H9 (cell line): ENCODE results near the gene EML4. TPM values are rescaled to one million over a fixed set of nuclear protein-coding genes. Genes with fewer than 3 reads are reported as not detected.

Source experiments
- DNase-seq: peaks from one replicate; pipeline ENCODE4 v3.0.0-alpha.2; 2017
- H2AFZ ChIP-seq: one replicate; pipeline ENCODE4 v1.6.1; 2013; ENCODE audit warnings: mild to moderate bottlenecking, low read length, control low read depth, moderate library complexity
- H2AK5ac ChIP-seq: 2 replicates; pipeline ENCODE4 v1.6.1; 2013; ENCODE audit warnings: low read length, control low read depth, mixed read lengths; ENCODE audit not compliant: insufficient read length
- H2BK120ac ChIP-seq: one replicate; pipeline ENCODE4 v1.6.1; 2013; ENCODE audit warnings: low read depth, mild to moderate bottlenecking, low read length, control low read depth, inconsistent platforms; ENCODE audit not compliant: poor library complexity, severe bottlenecking
- H2BK12ac ChIP-seq: 2 replicates; pipeline ENCODE4 v1.6.1; 2013; ENCODE audit warnings: low read length, control low read depth, mixed read lengths, low read depth; ENCODE audit not compliant: insufficient read length
- H2BK15ac ChIP-seq: 2 replicates; pipeline ENCODE4 v1.6.1; 2013; ENCODE audit warnings: low read depth, low read length, control low read depth
- H2BK20ac ChIP-seq: one replicate; pipeline ENCODE4 v1.6.1; 2013; ENCODE audit warnings: low read depth, mild to moderate bottlenecking, low read length, control low read depth, inconsistent platforms; ENCODE audit not compliant: poor library complexity, severe bottlenecking
- H2BK5ac ChIP-seq: 2 replicates; pipeline ENCODE4 v1.6.1; 2013; ENCODE audit warnings: low read length, control low read depth, mixed read lengths; ENCODE audit not compliant: insufficient read length
- H3K14ac ChIP-seq: 2 replicates; pipeline ENCODE4 v1.6.1; 2013; ENCODE audit warnings: low read length, control low read depth; ENCODE audit not compliant: insufficient read depth
- H3K18ac ChIP-seq: 2 replicates; pipeline ENCODE4 v1.6.1; 2013; ENCODE audit warnings: low read depth, mild to moderate bottlenecking, mixed read lengths, low read length, control low read depth; ENCODE audit not compliant: insufficient read length
- H3K23ac ChIP-seq: 2 replicates; pipeline ENCODE4 v1.6.1; 2013; ENCODE audit warnings: low read length, control low read depth, mixed read lengths, low read depth; ENCODE audit not compliant: insufficient read length
- H3K23me2 ChIP-seq: 2 replicates; pipeline ENCODE4 v1.6.1; 2013; ENCODE audit warnings: low read depth, mild to moderate bottlenecking, mixed read lengths, low read length, control low read depth; ENCODE audit not compliant: insufficient read length, poor library complexity, severe bottlenecking
- H3K27ac ChIP-seq: 2 replicates; pipeline ENCODE4 v1.5.1; 2013; ENCODE audit warnings: low read length, control low read depth, mixed read lengths, low read depth; ENCODE audit not compliant: insufficient read length
- H3K27me3 ChIP-seq: 2 replicates; pipeline ENCODE4 v1.6.1; 2013; ENCODE audit warnings: low read length, control low read depth, inconsistent platforms; ENCODE audit not compliant: insufficient read depth
- H3K4ac ChIP-seq: 2 replicates; pipeline ENCODE4 v1.6.1; 2013; ENCODE audit warnings: low read depth, mild to moderate bottlenecking, control low read depth, inconsistent platforms, low read length, moderate library complexity
- H3K4me1 ChIP-seq: 2 replicates; pipeline ENCODE4 v1.6.1; 2013; ENCODE audit warnings: low read length, control low read depth, inconsistent platforms; ENCODE audit not compliant: insufficient read depth
- H3K4me2 ChIP-seq: 2 replicates; pipeline ENCODE4 v1.6.1; 2013; ENCODE audit warnings: low read length, control low read depth, mixed read lengths; ENCODE audit not compliant: insufficient read length, insufficient read depth
- H3K56ac ChIP-seq: 2 replicates; pipeline ENCODE4 v1.6.1; 2013; ENCODE audit warnings: low read depth, mild to moderate bottlenecking, mixed read lengths, low read length, control low read depth; ENCODE audit not compliant: insufficient read length
- H3K79me1 ChIP-seq: 2 replicates; pipeline ENCODE4 v1.6.1; 2013; ENCODE audit warnings: low read depth, mild to moderate bottlenecking, moderate library complexity, low read length, control low read depth, inconsistent platforms; ENCODE audit not compliant: insufficient read depth, poor library complexity, severe bottlenecking
- H3K79me2 ChIP-seq: 2 replicates; pipeline ENCODE4 v1.6.1; 2013; ENCODE audit warnings: low read length, control low read depth, inconsistent platforms; ENCODE audit not compliant: insufficient read depth
- H3K9ac ChIP-seq: 2 replicates; pipeline ENCODE4 v1.6.1; 2013; ENCODE audit warnings: low read length, control low read depth, mixed read lengths; ENCODE audit not compliant: insufficient read length; ENCODE audit errors: extremely low read depth
- H3K9me3 ChIP-seq: one replicate; pipeline ENCODE4 v1.6.1; 2013; ENCODE audit warnings: low read depth, low read length, inconsistent platforms; ENCODE audit not compliant: control insufficient read depth
- H3T11ph ChIP-seq: one replicate; pipeline ENCODE4 v1.6.1; 2013; ENCODE audit warnings: mild to moderate bottlenecking, low read length, control low read depth, inconsistent platforms
- H4K20me1 ChIP-seq: one replicate; pipeline ENCODE4 v1.6.1; 2013; ENCODE audit not compliant: control insufficient read depth, insufficient read length, insufficient read depth
- H4K5ac ChIP-seq: 2 replicates; pipeline ENCODE4 v1.6.1; 2013; ENCODE audit warnings: low read depth, mild to moderate bottlenecking, mixed read lengths, low read length, control low read depth; ENCODE audit not compliant: insufficient read length
- H4K8ac ChIP-seq: replicated peaks from 2 replicates; pipeline ENCODE4 v1.6.1; 2013; ENCODE audit warnings: low read length, control low read depth, mixed read lengths, low read depth; ENCODE audit not compliant: insufficient read length
- H4K91ac ChIP-seq: 2 replicates; pipeline ENCODE4 v1.6.1; 2013; ENCODE audit warnings: low read depth, mild to moderate bottlenecking, moderate library complexity, mixed read lengths, low read length, control low read depth; ENCODE audit not compliant: insufficient read length
- H3K27ac Mint-ChIP-seq, 3 experiments: 2 replicates in 2 of 3; 3 replicates in 1 of 3; pipeline ENCODE4 v1.8.0; 2020 to 2021; ENCODE audit warnings: mixed read lengths in 3 of 3, mild to moderate bottlenecking in 1 of 3, moderate library complexity in 1 of 3
- H3K27me3 Mint-ChIP-seq: 2 replicates; pipeline ENCODE4 v1.8.0; 2021; ENCODE audit warnings: low read depth, mild to moderate bottlenecking, moderate library complexity, mixed read lengths
- H3K36me3 Mint-ChIP-seq, 3 experiments: 2 replicates in 2 of 3; 3 replicates in 1 of 3; pipeline ENCODE4 v1.8.0; 2020 to 2021; ENCODE audit warnings: low read depth in 3 of 3, mixed read lengths in 3 of 3; ENCODE audit not compliant: insufficient read depth in 1 of 3
- H3K4me1 Mint-ChIP-seq, 2 experiments: 2 replicates each; pipeline ENCODE4 v1.8.0; 2020; ENCODE audit warnings: mixed read lengths in 2 of 2
- H3K4me3 Mint-ChIP-seq, 2 experiments: 2 replicates in 1 of 2; 3 replicates in 1 of 2; pipeline ENCODE4 v1.8.0; 2020 to 2021; ENCODE audit warnings: mild to moderate bottlenecking in 2 of 2, mixed read lengths in 2 of 2, moderate library complexity in 1 of 2
- H3K9me3 Mint-ChIP-seq, 2 experiments: 2 replicates in 1 of 2; 3 replicates in 1 of 2; pipeline ENCODE4 v1.8.0; 2020; ENCODE audit warnings: mild to moderate bottlenecking in 2 of 2, mixed read lengths in 2 of 2, moderate library complexity in 1 of 2
- CTCF ChIP-seq: fragments of 200-600 bp; sonication (generic); conservative IDR thresholded peaks from 3 replicates; pipeline ENCODE4 v1.8.0; 2021; ENCODE audit warnings: antibody characterized with exemption, mild to moderate bottlenecking
- WGBS: extraction: QIAGEN DNeasy Blood & Tissue Kit; methylation state at CpG from one replicate; pipeline ENCODE4 v1.1.7; 2013; ENCODE audit warnings: missing lambda C conversion rate, low lambda C conversion rate, mixed read lengths; ENCODE audit not compliant: insufficient read length; ENCODE audit errors: extremely low coverage; 5-methylcytosine and 5-hydroxymethylcytosine counted together
- total RNA-seq: library from RNA; stranded (reverse); gene quantifications from 2 replicates; pipeline ENCODE4 v1.2.1, GENCODE V29; 2021

EML4 gene
- total RNA-seq, 1 experiment from 2014 or later: 68.6 TPM

- no peak overlapping the region for H3K14ac ChIP-seq
- H4K8ac ChIP-seq: no peak overlapping the region
- H3K4me2 ChIP-seq: no peak overlapping the region
- no peak for DNase-seq
- no peak overlapping the region for H2BK120ac ChIP-seq
- no peak overlapping the region for H3K27ac Mint-ChIP-seq
- no peak overlapping the region for H3K56ac ChIP-seq
- peaks cover 0 to 5% (median 0%) of the 10 kb centered on the region in 3 experiments; a peak in 2 of 7 replicates for H3K36me3 Mint-ChIP-seq
- H3K9me3 ChIP-seq: no peaks in the 10 kb centered on the region
- H3K4me1 ChIP-seq: no peaks in the 10 kb centered on the region
- no peak overlapping the region for H2BK12ac ChIP-seq
- no peak overlapping the region for H2AK5ac ChIP-seq
- H3K27me3 Mint-ChIP-seq: no peaks in the 10 kb centered on the region
- peaks cover 4% of the 10 kb centered on the region for H3K79me1 ChIP-seq
- no peak overlapping the region for H2AFZ ChIP-seq
- H2BK15ac ChIP-seq: no peak overlapping the region
- TF ChIP-seq CTCF: no peak
- H3T11ph ChIP-seq: no peak overlapping the region
- H2BK20ac ChIP-seq: no peak overlapping the region
- H3K18ac ChIP-seq: no peak overlapping the region
- no peaks in the 10 kb centered on the region for H3K9me3 Mint-ChIP-seq
- no peak overlapping the region for H3K9ac ChIP-seq
- H3K27me3 ChIP-seq: no peaks in the 10 kb centered on the region
- H4K91ac ChIP-seq: no peak overlapping the region
- H3K27ac ChIP-seq: no peak overlapping the region
- H3K23ac ChIP-seq: no peak overlapping the region
- H4K5ac ChIP-seq: no peak overlapping the region
- no peak overlapping the region for H3K4ac ChIP-seq
- H3K79me2 ChIP-seq: peaks cover 5% of the 10 kb centered on the region; the same call in 1 of the 2 replicates
- H4K20me1 ChIP-seq: no peaks in the 10 kb centered on the region
- no peak overlapping the region for H2BK5ac ChIP-seq
- no peaks in the 10 kb centered on the region for H3K23me2 ChIP-seq
- WGBS: no CpG with 5 or more reads among the region's 4 CpGs
- H3K4me1 Mint-ChIP-seq: peaks cover 0 to 4% of the 10 kb centered on the region in 2 experiments; a peak in 1 of 4 replicates
- H3K4me3 Mint-ChIP-seq: no peak overlapping the region
Observed at GRCh38 chr2:42224422-42225067, 55.4 kb downstream of the EML4 start.
